NCI-H774 (cell line): ENCODE data around the gene ERBB4.
"Not testable (repeated sequence)": the region's sequence is repeated elsewhere in the genome, so short reads cannot be mapped to it uniquely, and the experiment has no call there.

Experiments
- DNase-seq: peaks from one replicate; lab custom pipeline; 2025; lab: John Stamatoyannopoulos, UW

ERBB4 gene

DNA sequence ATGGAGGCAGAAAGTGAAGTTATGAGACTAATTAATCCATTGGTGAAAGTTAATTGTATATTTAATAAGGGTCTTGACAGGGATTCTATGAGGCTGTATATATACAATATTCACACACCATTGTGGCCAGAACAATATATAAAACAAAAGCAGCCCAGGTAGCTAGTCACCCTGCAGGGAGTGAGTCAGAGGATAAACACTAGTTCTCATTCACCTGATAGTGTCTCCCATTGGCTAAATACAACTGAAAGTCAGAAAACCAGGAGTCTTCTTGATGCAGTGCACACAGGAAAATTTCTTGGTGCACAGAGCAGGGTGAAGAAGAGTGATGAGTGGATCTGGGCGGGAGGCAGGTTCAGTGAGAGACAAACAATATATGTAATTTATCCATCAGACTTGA is 465.2 kb downstream of the ERBB4 start:
- DNase-seq = no peak

GRCh38 chr2:212066546-212066945 is 472.1 kb downstream of the ERBB4 start:
- DNase-seq = no peak

DNA sequence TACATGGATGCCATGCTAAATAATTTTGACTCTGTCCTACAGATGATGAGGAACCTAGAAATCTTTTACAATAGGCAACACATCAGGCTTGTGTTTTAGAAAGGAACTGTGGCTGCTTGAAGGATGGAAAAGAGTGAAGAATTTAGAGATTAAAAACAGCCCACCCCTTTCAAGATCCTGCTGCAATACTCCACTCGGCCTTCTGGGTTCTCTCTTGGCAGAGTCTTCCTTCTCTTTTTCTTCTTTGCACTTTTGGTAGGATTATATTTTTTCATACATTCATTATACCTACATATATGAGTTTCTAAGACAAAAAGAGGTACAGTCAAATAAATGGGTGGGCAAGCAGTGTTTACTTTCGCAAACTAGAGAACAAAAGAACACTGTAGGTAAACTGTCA is 474.3 kb downstream of the ERBB4 start:
- no peak for DNase-seq

- no peak for DNase-seq
These were observed 486.0 kb downstream of the ERBB4 start for GRCh38 chr2:212052412-212053159.

GRCh38 chr2:212050871-212051270 is 487.7 kb downstream of the ERBB4 start:
- no peak for DNase-seq

- no peak for DNase-seq
These were observed 496.0 kb downstream of the ERBB4 start for GRCh38 chr2:212042562-212042961.

- no peak for DNase-seq
These were observed 501.5 kb downstream of the ERBB4 start for GRCh38 chr2:212037062-212037461.

- DNase-seq = no peak
These were observed 503.6 kb downstream of the ERBB4 start for GRCh38 chr2:212034841-212035585.

DNA sequence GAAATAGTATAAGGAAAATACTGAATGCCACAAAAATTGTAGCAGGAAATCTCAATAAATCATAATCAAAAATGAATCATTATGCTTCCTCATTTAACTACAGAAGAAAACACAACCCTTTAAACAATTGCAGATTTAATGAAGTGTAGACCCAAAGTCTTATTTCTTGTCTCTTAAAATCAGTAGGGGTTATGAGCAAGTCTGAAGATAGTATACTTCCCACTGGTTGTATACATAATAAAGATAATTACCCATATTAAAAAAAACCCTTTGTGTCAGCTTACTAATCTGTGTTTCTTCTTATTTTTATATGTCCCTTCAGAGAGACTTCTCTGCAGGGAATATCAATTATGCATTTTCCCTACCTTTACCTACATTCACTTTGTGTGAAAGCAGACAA is 504.7 kb downstream of the ERBB4 start:
- no peak for DNase-seq

DNA sequence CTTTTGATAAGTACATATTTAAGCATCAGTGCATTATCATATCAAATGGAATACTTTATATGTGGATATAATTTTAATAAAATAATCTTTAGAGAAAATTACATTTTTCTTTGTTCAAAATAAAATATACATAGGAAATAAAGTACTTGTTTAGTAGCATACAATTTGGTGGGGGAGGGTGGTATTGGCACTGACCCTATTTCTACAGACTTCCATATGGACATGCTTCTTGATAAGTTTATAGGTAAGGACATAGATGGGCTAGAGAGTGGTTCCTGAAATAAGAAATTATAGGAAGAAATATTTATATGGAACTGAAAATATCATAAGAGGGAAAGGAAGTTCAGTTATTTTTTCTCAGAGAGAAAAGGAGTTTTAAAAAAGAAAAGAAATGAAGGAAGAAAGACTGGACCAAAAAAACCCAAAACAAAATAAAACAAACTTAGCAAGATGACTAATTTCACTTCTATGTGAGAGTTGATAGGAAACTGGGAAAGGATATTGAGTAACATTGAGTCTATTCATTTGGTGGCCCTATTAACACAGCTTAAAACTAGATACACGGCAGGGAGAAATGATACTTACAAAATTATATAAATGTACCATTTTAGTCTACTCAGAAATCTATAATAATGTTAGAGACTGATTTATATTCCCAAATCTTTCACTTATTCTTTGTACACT is 505.9 kb downstream of the ERBB4 start:
- DNase-seq = no peak

DNA sequence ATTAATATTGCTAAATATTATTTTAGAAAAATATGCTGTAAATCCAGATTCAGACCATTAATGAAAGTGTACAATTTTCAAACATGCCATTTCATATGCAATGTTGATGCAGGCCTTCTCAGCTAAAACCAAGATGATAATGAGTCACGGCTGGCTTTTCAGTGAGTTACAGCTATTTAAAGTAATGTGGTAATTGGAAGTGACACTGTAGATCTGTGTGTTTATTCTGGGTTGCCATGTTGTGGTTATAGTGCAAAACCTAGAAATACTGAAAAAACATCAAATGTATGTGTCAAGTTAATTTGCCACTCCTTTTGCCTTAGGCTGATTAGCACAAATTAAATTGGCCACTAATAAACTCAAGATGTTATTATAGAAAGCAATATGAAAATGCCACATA is 506.6 kb downstream of the ERBB4 start:
- DNase-seq = no peak

DNA sequence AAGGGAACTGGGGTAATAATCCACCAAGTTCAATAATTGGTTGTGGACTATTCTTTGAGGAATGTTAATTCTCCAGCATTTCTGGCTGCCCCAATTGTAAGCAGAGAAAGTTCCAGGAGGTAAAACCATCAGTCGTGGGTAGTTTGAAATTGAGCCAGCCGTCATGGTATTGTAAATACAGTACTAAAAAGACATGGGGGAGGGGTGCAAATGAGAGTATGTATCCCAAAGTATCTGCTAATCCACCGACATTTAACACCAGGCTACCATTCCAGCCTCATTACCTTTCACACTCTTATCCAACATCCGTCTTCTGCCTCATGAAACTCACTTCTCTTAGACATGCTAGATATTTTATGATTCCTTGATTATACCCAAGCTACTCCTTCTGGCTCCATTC is 507.9 kb downstream of the ERBB4 start:
- no peak for DNase-seq

- no peak for DNase-seq
These were observed 509.7 kb downstream of the ERBB4 start for GRCh38 chr2:212028798-212029394.

GRCh38 chr2:212027681-212028628 is 510.6 kb downstream of the ERBB4 start:
- no peak for DNase-seq

GRCh38 chr2:212024040-212024439 is 514.6 kb downstream of the ERBB4 start:
- DNase-seq = no peak

- DNase-seq = no peak
These were observed 515.6 kb downstream of the ERBB4 start for GRCh38 chr2:212022966-212023365.

GRCh38 chr2:212021947-212022346 is 516.7 kb downstream of the ERBB4 start:
- no peak for DNase-seq

- no peak for DNase-seq
These were observed 523.0 kb downstream of the ERBB4 start for GRCh38 chr2:212015588-212015987.

GRCh38 chr2:212013626-212014025 is 525.0 kb downstream of the ERBB4 start:
- DNase-seq = no peak

DNA sequence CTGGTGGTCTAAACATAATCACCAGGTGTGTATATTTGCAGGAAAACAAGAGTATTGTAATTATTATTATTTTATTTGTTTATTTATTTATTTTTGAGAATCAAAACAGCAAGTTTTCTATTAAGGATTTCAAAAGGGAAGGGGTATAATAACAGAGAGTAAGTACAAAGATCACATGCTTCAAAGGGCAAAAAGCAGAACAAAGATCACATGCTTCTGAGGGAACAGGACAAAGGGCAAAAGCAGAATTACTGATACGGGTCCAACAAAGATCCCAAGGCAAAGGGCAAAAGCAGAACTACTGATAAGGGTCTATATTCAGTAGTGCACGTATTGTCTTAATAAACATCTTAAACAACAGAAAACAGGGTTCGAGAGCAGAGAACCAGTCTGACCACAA is 528.3 kb downstream of the ERBB4 start:
- not testable (repeated sequence) for DNase-seq

- DNase-seq = no peak
These were observed 530.6 kb downstream of the ERBB4 start for GRCh38 chr2:212007972-212008371.
